GM21526 (cell line): ENCODE data around the gene CDK13.
"Not testable (repeated sequence)": the region's sequence is repeated elsewhere in the genome, so short reads cannot be mapped to it uniquely, and the experiment has no call there.

ENCODE experiments used
- ATAC-seq: cut with Tn5 transposase; IDR thresholded peaks from one replicate; pipeline ENCODE4 v1.9.1; 2021; ENCODE audit warnings: moderate library complexity; ENCODE audit not compliant: unreplicated experiment, low FRiP score

Gene CDK13

DNA sequence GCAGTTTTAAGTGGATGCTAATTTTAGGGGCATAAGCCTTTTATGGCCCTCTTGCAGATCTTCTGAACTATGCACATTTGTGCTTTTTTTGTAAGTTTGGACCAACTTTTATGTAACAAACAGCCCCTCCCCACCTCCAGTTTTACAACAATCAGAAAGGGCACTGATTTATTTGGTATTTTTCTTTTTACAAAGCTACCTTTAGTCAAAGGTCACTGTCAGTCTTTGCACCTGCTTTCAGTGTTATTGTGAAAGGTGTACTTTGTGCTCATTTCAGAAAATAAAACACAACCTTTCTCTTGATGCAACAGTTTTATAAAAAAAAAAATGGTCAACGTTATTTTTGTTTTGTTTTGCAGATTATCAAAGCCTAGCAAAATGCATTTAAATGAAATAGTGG is 145.2 kb downstream of the CDK13 start:
- ATAC-seq, result no peak

DNA sequence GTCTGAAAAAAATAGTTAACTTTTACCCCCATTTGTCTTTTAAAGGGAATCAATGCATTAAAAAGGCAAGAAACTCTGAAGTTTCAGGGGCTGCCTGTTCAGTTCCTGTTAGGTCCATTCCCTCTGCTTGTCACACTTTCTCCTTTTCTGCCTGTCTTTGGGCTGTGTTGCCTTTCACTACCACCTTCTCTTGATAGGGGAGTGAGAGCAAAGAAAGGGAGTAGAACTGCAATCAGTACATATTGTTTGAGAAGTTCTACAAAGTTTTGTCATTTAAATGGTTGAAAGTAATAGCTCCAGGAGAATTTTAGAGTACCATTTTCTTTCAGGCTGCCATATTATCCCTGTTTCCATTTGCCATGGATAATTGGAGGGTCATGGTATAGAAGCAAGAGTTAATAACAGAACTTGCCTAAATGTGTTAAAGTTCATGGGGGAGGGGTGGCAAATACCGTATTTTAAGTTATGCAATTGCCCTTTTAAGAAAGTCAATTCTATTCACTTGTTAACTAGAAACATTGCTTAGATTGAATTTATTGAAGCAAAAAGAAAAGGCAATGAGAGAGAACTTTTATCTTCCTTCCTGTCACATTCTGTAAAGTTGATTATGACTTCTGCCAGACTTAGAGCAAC is 145.8 kb downstream of the CDK13 start:
- no peak for ATAC-seq

GRCh38 chr7:40097728-40098127 is 147.7 kb downstream of the CDK13 start:
- no peak for ATAC-seq

DNA sequence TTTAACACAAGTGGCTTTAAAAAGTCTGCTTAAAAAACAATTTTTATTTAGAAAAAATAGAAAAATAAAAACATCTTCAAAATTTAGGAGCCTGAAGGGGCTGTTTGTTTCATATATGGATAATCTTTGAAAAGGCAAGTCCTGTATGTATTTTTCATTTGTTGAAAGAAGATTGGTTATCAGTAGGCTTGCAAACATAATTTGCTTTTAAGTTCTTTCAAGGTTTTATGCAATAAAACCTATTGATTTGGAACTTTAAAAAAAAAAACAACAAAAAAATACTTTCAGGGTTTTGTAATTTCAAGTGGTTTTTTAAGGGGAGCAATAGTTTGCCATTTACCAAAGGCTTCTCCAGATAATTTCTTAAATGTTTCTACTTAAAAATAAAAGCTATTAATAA is 148.8 kb downstream of the CDK13 start:
- no peak for ATAC-seq

- no peak for ATAC-seq
These were observed 149.8 kb downstream of the CDK13 start for GRCh38 chr7:40099837-40100236.

GRCh38 chr7:40101201-40101600 is 151.1 kb downstream of the CDK13 start:
- no peak for ATAC-seq

GRCh38 chr7:40102897-40103296 is 152.8 kb downstream of the CDK13 start:
- no peak for ATAC-seq

DNA sequence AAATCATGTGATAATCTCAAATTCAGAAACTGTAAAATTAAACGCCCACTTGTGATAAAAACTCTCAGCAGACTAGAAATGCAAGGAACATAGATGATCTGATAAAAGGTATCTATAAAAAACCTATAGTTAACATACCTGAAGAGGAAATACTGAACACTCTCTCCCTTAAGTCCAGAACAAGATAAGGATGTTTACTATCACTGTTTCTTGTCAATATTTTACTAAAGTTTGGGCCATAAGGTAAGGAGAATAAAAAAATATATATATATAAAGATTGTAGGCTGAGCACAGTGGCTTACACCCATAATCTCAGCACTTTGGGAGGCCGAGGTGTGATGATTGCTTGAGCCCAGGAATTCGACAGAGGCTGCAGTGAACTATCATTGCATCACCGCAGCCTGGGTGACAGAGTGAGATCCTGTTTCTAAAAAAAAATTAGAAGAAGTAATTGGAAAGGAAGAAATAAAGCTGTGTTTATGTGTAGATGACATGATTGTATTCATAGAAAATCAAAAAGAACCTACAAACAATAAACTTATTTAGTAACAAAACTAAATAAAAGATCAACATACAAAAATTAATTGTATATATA is 155.9 kb downstream of the CDK13 start:
- ATAC-seq, result no peak

DNA sequence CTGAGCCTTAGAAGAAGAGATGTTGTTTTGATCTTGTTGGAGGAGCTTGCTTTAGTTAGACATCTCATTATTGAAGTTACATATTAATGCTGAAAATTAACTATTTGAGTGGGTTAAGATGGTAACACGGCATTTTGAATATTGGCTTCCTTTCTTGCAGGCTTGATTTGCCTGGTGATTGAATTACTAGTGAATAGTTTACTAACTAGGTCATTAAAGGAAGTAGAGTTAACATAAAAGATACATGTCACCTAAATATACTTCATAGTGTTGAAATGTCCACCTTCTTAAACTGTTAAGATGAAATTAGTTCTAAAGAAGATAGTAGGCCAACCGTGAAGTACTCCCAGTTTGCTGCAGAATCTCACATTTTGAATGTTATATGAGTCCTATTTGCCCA is 165.9 kb downstream of the CDK13 start:
- ATAC-seq, result no peak

DNA sequence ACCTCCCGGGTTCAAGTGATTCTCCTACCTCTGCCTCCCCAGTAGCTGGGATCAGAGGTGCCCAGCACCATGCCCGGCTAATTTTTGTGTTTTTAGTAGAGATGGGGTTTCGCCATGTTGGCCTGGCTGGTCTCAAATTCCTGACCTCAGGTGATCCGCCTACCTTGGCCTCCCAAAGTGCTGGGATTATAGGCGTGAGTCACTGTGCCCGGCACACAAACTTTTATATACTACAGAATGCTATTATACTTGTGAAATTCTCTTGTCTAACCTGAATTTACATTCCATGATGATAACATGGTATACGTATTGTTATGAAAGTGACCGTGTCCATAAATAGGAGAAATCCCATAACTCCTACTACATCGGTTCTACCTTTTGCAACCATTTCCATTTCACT is 167.1 kb downstream of the CDK13 start:
- not testable (repeated sequence) for ATAC-seq

GRCh38 chr7:40118201-40118600 is 168.1 kb downstream of the CDK13 start:
- not testable (repeated sequence) for ATAC-seq

DNA sequence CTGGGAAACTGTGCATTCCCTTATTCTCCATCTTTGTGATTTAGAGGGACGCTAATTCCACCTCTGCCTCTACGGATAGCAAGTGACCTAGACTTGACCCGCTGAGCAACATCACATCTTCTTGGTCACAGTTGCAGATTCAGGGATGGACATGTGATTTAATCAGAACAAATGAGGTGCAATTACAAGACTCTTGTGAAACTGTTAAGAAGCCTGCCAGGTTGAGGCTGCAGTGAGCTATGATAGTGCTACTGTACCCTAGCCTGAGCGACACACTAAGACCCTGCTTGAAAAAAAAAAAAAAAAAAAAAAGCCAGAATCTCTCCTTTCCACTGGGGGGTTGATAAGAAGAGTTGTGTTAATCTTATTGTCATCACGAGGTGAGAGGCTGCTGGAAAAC is 170.0 kb downstream of the CDK13 start:
- ATAC-seq, result no peak

GRCh38 chr7:40122100-40122939 is 172.3 kb downstream of the CDK13 start:
- not testable (repeated sequence) for ATAC-seq

- no peak for ATAC-seq
These were observed 172.8 kb downstream of the CDK13 start for GRCh38 chr7:40122940-40123254.

DNA sequence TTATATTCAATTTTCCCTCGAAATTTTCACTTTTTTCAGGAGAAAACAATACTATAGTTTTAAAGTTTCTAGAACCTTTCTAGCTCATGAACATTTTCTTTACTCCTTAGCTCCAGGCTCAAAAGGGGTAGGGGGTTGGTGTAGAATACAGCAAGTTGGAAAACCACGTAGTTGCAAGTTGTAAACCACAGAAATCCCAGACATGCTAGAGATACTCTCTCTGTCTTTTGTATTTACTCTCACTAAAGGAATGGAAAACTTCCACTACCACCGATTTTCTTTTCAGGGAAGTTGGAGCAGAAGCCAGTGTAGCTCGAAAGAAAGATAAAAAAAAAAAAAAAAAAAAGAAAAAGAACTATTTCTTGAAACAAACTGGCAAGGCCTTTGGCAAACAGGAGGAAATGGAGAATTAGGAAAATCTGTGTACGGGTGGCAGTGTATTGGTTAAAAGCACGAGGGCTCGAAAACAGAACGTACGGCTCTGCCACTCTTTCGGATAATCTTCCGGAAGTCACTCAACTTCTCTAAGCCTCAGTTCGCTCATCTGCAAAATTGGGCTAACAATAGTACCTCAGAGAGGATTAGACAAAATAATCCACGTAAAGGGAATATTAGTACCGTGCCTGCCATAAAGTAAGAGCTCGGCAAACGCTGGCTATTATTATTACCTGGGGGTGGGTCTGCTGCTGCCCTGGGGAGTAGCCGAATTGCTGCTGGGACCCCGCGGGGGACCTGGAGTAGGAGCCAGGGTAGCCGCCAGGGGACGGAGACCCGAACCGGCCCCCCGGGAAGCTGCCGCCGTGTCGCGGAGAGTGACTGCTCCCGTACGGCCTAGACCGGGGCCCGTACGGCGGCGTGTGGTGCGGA is 183.7 kb downstream of the CDK13 start:
- peak; percentile 8 for ATAC-seq

DNA sequence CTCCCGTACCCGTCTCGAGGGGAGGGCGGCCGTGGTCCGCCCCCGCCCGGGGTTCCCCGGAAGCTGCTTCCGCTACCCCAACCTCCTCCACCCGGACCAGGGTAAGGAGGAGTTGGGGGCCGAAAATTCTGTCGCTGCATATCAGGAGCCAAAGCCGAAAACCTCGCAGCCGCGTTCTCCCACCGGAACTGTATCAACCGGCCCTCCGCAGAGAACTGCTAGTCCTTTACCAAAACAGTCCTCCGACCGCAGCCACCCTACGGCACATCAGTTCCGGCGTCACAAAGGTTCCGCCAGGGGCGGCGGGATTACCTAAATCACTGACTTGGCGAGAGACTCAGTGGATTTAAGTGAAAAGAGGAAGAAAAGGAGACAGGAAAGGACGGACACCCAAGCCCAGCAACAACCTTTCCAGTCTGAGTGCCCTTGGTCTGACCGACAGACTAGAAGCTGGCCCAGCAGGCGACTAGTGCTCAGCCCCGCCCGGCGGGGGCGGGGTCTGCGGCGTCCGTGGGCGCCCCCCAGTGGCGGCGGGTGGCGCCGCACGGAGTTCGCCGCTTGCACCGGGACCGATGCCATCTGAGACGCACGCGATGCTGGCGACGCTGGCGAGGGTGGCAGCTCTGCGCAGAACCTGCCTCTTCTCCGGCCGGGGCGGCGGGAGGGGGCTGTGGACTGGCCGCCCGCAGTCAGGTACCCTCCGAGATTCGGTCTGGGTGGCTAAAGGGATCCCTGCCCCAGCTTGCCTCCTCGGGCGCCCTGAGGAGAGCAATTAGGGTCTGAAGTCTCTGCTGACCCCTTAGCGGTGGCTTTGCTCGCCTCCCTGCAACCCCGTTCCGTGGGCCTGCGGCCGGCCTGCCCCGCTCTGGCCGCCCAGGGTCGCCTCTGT is 184.6 kb downstream of the CDK13 start, which contains the start of the genes MPLKIP and SUGCT:
MPLKIP (minus strand) TSS at position 195 of the 889 bp plus-strand sequence; CDS start at position 140, 55 bp downstream.
SUGCT (plus strand) TSS at position 578 of the 889 bp plus-strand sequence.
- peak; percentile 91 for ATAC-seq

DNA sequence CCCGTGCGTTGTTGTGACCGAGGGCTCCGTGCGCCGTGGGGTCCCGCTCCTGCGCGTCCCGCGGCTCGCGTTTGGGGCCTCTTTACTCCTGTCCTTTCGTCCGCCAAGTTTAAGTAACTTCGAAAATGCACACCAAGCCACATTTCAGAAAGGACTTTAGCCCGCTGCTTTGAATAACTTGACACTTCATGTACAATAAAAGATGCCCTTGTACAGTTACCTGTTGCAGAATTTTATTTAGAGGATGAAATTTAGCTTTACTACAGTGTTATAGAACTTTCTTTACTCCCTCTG is 185.2 kb downstream of the CDK13 start:
- ATAC-seq, result no peak

GRCh38 chr7:40137563-40137962 is 187.5 kb downstream of the CDK13 start:
- ATAC-seq, result no peak

DNA sequence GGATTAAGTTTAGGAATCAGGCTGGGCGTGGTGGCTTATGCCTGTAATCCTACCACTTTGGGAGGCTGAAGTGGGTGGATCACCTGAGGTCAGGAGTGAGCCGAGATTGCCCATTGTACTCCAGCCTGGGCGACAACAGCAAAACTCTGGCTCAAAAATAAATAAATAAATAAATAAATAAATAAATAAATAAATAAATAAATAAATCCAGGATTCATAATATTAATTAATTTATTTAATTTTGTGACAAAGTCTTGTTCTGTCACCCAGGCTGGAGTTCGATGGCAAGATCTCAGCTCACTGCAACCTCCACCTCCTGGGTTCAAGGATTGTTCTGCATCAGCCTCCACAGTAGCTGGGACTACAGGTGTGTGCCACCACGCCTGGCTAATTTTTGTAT is 188.9 kb downstream of the CDK13 start:
- ATAC-seq, result no peak

GRCh38 chr7:40139891-40140290 is 189.8 kb downstream of the CDK13 start:
- ATAC-seq, result not testable (repeated sequence)
